ENCODE data around the gene CWC25. TPM values are rescaled to one million over a fixed set of nuclear protein-coding genes. Genes with fewer than 3 reads are reported as not detected.
A peak's percentile ranks its signal among the peaks of the same experiment; 100 is the strongest.

Gene CWC25
- total and polyA plus RNA-seq, 7 experiments from 2014 or later = 5.0 to 69.5 (median 48.8) TPM

DNA sequence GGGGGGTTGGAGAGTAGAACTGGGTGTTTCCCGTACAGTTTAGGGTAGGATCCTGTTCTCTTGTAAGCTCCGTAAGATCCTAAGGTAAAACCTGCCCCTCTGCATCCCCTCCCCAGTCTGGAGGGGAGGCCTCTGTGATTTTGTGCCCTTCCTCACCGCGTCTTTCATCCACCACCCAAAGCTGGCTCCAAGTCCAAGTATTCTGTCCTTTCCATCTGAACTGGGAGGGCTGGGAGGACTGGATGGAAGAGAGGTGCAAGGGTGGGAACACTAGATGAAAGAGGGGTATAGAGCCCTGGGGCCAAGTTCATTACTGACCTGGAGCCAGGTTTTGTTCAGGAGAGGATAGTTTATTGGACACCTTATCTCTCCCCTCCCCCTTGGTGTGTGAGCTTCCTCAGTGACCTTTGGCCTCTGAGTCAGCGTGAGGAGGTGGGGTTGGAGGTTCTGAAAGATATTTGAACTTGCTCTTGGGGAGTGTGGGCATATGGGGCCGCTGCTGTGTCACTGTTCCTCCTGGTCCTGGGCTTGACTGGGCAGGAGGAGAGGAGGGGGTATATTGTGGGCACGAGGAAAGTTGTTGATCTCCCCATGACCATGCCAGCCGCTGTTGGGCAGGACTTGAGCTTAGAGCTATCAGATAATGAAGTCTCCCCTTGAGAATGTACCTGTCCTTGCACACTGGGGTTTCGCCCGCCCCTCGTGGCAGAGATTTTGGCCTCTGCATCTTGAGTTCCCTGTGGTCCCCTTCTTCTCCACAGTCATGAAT is 46.3 kb upstream of the CWC25 start:
- peak; percentile 28 for ATAC-seq
- intact Hi-C loops (cut with micrococcal nuclease) = loop anchor here (1.0 to 10.0 kb wide), 10 partner anchors 12 to 327 kb away; partner anchors contain the start of gene LASP1NB (in 2 of the 2)
- CTCF ChIA-PET = interaction anchor here (0.8 to 3.6 kb wide), 7 partner anchors 9 to 282 kb away, joined by 3 to 18 read pairs (median 5); partner anchors contain the start of genes CWC25 and RPL23

GRCh38 chr17:38870259-38871165 is 45.4 kb upstream of the CWC25 start:
- Histone ChIP-seq H3K4me3 (ENCODE audit: low read length) (peak overlapping the region; percentile 98), H3K27me3 (ENCODE audit: control insufficient read depth in 2 of 2, insufficient read depth in 2 of 2, low read length in 2 of 2) (no peaks in the 10 kb centered on the region), H3K36me3 (ENCODE audit: control insufficient read depth in 2 of 3, insufficient read depth in 3 of 3, low read length in 3 of 3) (peaks cover 0 to 10% (median 0%) of the 10 kb centered on the region in 3 experiments), H3K4me1 (ENCODE audit: control insufficient read depth in 2 of 2, insufficient read depth in 2 of 2, low read length in 2 of 2) (peaks cover 48 to 51% of the 10 kb centered on the region in 2 donors), H3K27ac (ENCODE audit: low read depth, low read length) (peak overlapping the region; percentile 88), H3K9me3 (ENCODE audit: control insufficient read depth in 2 of 3, low read length in 3 of 3) (no peaks in the 10 kb centered on the region)
- Mint-ChIP-seq H3K4me1 (peaks cover 36 to 65% (median 59%) of the 10 kb centered on the region in 7 donors), H3K9me3 (peaks cover 0 to 12% (median 0%) of the 10 kb centered on the region in 11 donors), H3K27ac (peak overlapping the region; percentile 86 to 95 (median 93)), H3K36me3 (peaks cover 0 to 5% (median 4%) of the 10 kb centered on the region in 5 donors), H3K4me3 (peak overlapping the region; percentile 94 to 100 (median 99)), H3K27me3 (peaks cover 0 to 3% (median 0%) of the 10 kb centered on the region in 5 donors)
- DNase-seq = peak; percentile 41 to 74 (median 61)
- ATAC-seq = peak; percentile 55
- intact Hi-C loops (cut with micrococcal nuclease) = loop anchor here (1.0 to 10.0 kb wide), 13 partner anchors 13 to 330 kb away; partner anchors contain the start of genes LASP1NB (in 2 of the 2), CWC25 (in 1 of the 2), FBXO47 (in 1 of the 2) and RPL19 (in 1 of the 2)
- POLR2A ChIA-PET = interaction anchor here (0.7 to 8.4 kb wide), 25 partner anchors 10 to 282 kb away, joined by 3 to 171 read pairs (median 6); partner anchors contain the start of genes CWC25, FBXO47, LASP1NB and PIP4K2B
- CTCF ChIA-PET = interaction anchor here (0.8 to 3.6 kb wide), 11 partner anchors 10 to 283 kb away, joined by 3 to 21 read pairs (median 5); partner anchors contain the start of genes CWC25, PSMB3 and RPL23

More for the DNA sequence above, 46.3 kb upstream of the CWC25 start:
- H3K27me3 Mint-ChIP-seq = peaks cover 0 to 3% (median 0%) of the 10 kb centered on the region in 5 donors
- H3K36me3 Mint-ChIP-seq = peaks cover 0 to 5% (median 4%) of the 10 kb centered on the region in 5 donors
- H3K4me3 ChIP-seq (ENCODE audit: low read length) = peak overlapping the region; percentile 98
- POLR2A ChIA-PET = interaction anchor here (0.6 to 8.4 kb wide), 17 partner anchors 10 to 146 kb away, joined by 3 to 171 read pairs (median 6); partner anchors contain the start of genes CWC25, FBXO47, LASP1NB and PIP4K2B
- peak overlapping the region; percentile 88 for H3K27ac ChIP-seq (ENCODE audit: low read depth, low read length)
- H3K27ac Mint-ChIP-seq = peak overlapping the region; percentile 75 to 95 (median 93)
- H3K4me1 Mint-ChIP-seq = peaks cover 38 to 74% (median 68%) of the 10 kb centered on the region in 7 donors
- H3K9me3 Mint-ChIP-seq = peaks cover 0 to 12% (median 0%) of the 10 kb centered on the region in 11 donors
- no peaks in the 10 kb centered on the region for H3K27me3 ChIP-seq (ENCODE audit: control insufficient read depth in 2 of 2, insufficient read depth in 2 of 2, low read length in 2 of 2)
- peaks cover 0 to 10% (median 0%) of the 10 kb centered on the region in 3 experiments for H3K36me3 ChIP-seq (ENCODE audit: control insufficient read depth in 2 of 3, insufficient read depth in 3 of 3, low read length in 3 of 3)
- peaks cover 48 to 54% of the 10 kb centered on the region in 2 donors for H3K4me1 ChIP-seq (ENCODE audit: control insufficient read depth in 2 of 2, insufficient read depth in 2 of 2, low read length in 2 of 2)
- H3K9me3 ChIP-seq (ENCODE audit: control insufficient read depth in 2 of 3, low read length in 3 of 3) = no peaks in the 10 kb centered on the region
- H3K4me3 Mint-ChIP-seq = peak overlapping the region; percentile 90 to 100 (median 98)
- DNase-seq = peak in 8 of 9 donors; percentile 50 to 76 (median 58)

GRCh38 chr17:38869526-38870258 is 44.6 kb upstream of the CWC25 start, which contains the start of gene LASP1:
LASP1 (plus strand) TSS chr17:38870058; CDS start chr17:38870190, 132 bp downstream.
- peaks cover 43 to 44% of the 10 kb centered on the region in 2 donors for H3K4me1 ChIP-seq (ENCODE audit: control insufficient read depth in 2 of 2, insufficient read depth in 2 of 2, low read length in 2 of 2)
- peak; percentile 82 for ATAC-seq
- peaks cover 36 to 56% (median 51%) of the 10 kb centered on the region in 7 donors for H3K4me1 Mint-ChIP-seq

GRCh38 chr17:38868817-38869525 is 43.9 kb upstream of the CWC25 start:
- H3K9me3 ChIP-seq (ENCODE audit: control insufficient read depth in 2 of 3, low read length in 3 of 3) = no peaks in the 10 kb centered on the region
- H3K27me3 ChIP-seq (ENCODE audit: control insufficient read depth in 2 of 2, insufficient read depth in 2 of 2, low read length in 2 of 2) = no peaks in the 10 kb centered on the region
- H3K9me3 Mint-ChIP-seq = peaks cover 0 to 12% (median 0%) of the 10 kb centered on the region in 11 donors
- CTCF ChIA-PET = interaction anchor here (0.7 to 3.6 kb wide), 10 partner anchors 12 to 541 kb away, joined by 3 to 21 read pairs (median 3); partner anchors contain the start of genes FBXO47, PSMB3 and RPL19
- H3K27ac ChIP-seq (ENCODE audit: low read depth, low read length) = peak overlapping the region; percentile 88
- peak overlapping the region; percentile 94 to 100 (median 99) for H3K4me3 Mint-ChIP-seq
- POLR2A ChIA-PET = interaction anchor here (0.6 to 8.4 kb wide), 27 partner anchors 9 to 1111 kb away, joined by 3 to 171 read pairs (median 6); partner anchors contain the start of genes CWC25, FBXO47, LASP1NB and PLXDC1
- peak overlapping the region; percentile 90 to 98 (median 97) for H3K27ac Mint-ChIP-seq
- H3K27me3 Mint-ChIP-seq = peaks cover 0 to 6% (median 0%) of the 10 kb centered on the region in 5 donors
- H3K4me3 ChIP-seq (ENCODE audit: low read length) = peak overlapping the region; percentile 98
- H3K36me3 ChIP-seq (ENCODE audit: control insufficient read depth in 2 of 3, insufficient read depth in 3 of 3, low read length in 3 of 3) = peaks cover 0 to 10% (median 0%) of the 10 kb centered on the region in 3 experiments
- peaks cover 33 to 49% (median 48%) of the 10 kb centered on the region in 7 donors for H3K4me1 Mint-ChIP-seq
- intact Hi-C loops (cut with micrococcal nuclease) = loop anchor here (1.0 to 5.0 kb wide), 7 partner anchors 16 to 593 kb away; partner anchors contain the start of genes PIP4K2B (in 2 of the 2), PSMB3 (in 2 of the 2), RPL23 (in 2 of the 2) and CDK12 (in 1 of the 2)
- ATAC-seq (peak; percentile 67), DNase-seq (peak; percentile 82 to 93 (median 90))
- H3K4me1 ChIP-seq (ENCODE audit: control insufficient read depth in 2 of 2, insufficient read depth in 2 of 2, low read length in 2 of 2) = peaks cover 35 to 38% of the 10 kb centered on the region in 2 donors
- H3K36me3 Mint-ChIP-seq = peaks cover 0 to 5% (median 4%) of the 10 kb centered on the region in 5 donors

More at GRCh38 chr17:38869526-38870258, 44.6 kb upstream of the CWC25 start, which contains the start of gene LASP1:
- H3K9me3 ChIP-seq (ENCODE audit: control insufficient read depth in 2 of 3, low read length in 3 of 3) = no peaks in the 10 kb centered on the region
- ChIA-PET POLR2A (interaction anchor here (0.6 to 8.4 kb wide), 27 partner anchors 8 to 330 kb away, joined by 3 to 171 read pairs (median 6); partner anchors contain the start of genes CWC25, FBXO47, LASP1NB and PLXDC1), CTCF (interaction anchor here (0.7 to 3.6 kb wide), 11 partner anchors 11 to 540 kb away, joined by 3 to 21 read pairs (median 3); partner anchors contain the start of genes PSMB3 and RPL19)
- peak within 1 kb of the TSS; percentile 98 for H3K4me3 ChIP-seq (ENCODE audit: low read length)
- Mint-ChIP-seq H3K27me3 (peaks cover 0 to 4% (median 0%) of the 10 kb centered on the region in 5 donors), H3K36me3 (peaks cover 0 to 5% (median 4%) of the 10 kb centered on the region in 5 donors), H3K4me3 (peak within 1 kb of the TSS; percentile 94 to 100 (median 99)), H3K9me3 (peaks cover 0 to 12% (median 0%) of the 10 kb centered on the region in 11 donors), H3K27ac (peak within 1 kb of the TSS; percentile 90 to 98 (median 97))
- no peaks in the 10 kb centered on the region for H3K27me3 ChIP-seq (ENCODE audit: control insufficient read depth in 2 of 2, insufficient read depth in 2 of 2, low read length in 2 of 2)
- peaks cover 0 to 10% (median 0%) of the 10 kb centered on the region in 3 experiments for H3K36me3 ChIP-seq (ENCODE audit: control insufficient read depth in 2 of 3, insufficient read depth in 3 of 3, low read length in 3 of 3)
- peak within 1 kb of the TSS; percentile 88 for H3K27ac ChIP-seq (ENCODE audit: low read depth, low read length)
- intact Hi-C loops (cut with micrococcal nuclease) = loop anchor here (1.0 to 10.0 kb wide), 17 partner anchors 16 to 593 kb away; partner anchors contain the start of genes CWC25 (in 2 of the 2), LASP1NB (in 2 of the 2), PIP4K2B (in 2 of the 2) and PSMB3 (in 2 of the 2)
- peak; percentile 79 to 91 (median 86) for DNase-seq

Data from naive thymus-derived CD4-positive, alpha-beta T cell (primary cell).